T-helper 2 cell treated with Interferon-gamma antibody and Interleukin-4, amounts not matched to agents 100 ng/mL and 5 ng/mL, for 36 hours (primary cell): ENCODE results near the gene FTL. TPM values are rescaled to one million over a fixed set of nuclear protein-coding genes. Genes with fewer than 3 reads are reported as not detected.

Experiments
- intact Hi-C: fragments of 100-400 bp; cut with micrococcal nuclease; formaldehyde crosslinking; loops from one replicate; pipeline ENCODE4 v1.15.1; 2023
- total RNA-seq: library from RNA; stranded (reverse); gene quantifications from 2 replicates; pipeline ENCODE4 v1.2.3, GENCODE V29; 2022

The FTL gene
- total RNA-seq, 1 donor from 2014 or later, result 704 TPM

DNA sequence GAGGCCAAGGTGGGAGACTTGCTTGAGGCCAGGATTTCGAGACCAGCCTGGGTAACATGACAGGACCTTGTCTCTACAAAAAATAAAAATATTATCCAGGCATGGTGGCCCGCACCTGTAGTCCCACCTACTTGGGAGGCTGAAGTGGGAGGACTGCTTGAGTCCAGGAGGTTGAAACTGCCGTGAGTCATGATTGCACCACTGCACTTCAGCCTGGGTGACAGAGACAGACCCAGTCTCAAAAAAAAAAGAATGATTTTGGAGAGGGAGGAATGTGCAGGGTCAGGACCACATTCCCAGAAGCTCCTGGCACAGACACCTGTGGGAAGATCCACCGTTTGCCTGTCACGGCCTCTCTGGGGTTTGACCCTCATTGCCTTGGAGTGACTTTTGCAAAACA is 19.7 kb upstream of the FTL start:
- intact Hi-C loops, result no loop called here

DNA sequence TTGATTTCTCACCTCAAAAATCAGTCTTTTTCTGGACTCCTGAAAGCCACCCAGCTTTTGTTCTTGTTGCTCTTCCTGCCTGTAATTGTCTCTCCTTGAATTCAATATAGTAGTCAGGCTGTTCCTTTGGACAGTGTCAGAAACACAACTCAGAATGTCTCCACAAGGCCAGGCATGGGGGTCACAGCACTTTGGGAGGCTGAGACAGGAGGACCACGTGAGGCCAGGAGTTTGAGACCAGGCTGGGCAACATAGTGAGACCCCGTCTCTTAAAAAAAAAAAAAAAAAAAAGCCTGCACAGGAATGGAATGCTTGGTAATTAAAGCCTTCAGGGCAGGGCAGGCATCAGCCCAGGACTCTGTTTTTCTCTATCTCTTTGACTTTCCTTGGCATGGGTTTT is 19.3 kb upstream of the FTL start:
- intact Hi-C loops, result no loop called here

DNA sequence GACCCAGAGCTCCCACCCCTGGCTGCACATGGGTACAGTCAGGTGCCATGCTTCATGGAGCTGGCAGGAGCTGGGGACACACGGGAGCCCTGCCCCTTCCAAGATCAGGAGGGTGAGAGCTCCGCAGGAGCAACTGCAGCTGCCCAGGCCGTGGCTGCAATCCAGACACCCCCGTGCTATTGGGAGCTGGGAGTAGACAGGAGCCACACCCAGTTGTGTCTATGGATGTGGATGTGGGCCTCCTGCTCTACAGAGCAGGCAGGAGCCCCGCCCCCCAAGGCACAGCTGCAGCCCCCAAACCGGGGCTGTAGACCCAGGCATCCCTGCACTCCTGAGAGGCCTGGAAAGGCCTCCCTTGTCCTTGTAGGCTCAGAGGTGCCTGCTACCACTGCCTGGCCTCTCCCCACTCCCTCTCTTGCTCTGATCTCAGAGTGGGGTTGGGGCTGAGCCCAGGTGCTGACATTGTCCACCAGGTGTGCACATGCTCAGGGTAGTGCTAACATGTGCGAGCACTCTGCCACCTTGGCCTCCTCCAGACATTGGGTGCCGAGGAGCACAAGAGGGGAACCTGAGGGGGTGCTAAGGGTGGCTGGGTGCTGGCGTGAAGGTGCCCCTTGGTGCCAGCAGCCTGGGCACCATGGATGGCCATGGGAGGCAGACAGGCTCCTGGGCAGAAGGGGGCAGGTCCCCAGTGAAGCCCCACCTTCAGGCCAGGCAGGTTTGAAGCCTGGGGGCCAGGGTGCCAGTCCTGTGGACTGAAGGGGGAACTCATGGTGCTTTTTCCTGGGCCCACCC is 18.4 kb upstream of the FTL start:
- intact Hi-C loops, result no loop called here

DNA sequence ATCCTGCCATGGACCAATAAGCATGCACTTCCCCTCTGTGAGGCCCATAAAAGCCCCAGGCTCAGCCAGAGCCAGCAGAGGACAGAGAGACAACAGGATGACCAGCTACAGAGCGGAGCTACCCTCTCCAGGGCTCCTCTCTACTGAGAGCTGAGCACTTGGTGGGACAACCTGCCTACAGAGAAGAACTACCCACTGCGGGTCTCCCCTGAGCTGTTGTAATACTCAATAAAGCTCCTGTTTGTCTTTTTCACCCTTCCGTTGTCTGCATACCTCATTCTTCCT is 17.9 kb upstream of the FTL start:
- intact Hi-C loops, result no loop called here

DNA sequence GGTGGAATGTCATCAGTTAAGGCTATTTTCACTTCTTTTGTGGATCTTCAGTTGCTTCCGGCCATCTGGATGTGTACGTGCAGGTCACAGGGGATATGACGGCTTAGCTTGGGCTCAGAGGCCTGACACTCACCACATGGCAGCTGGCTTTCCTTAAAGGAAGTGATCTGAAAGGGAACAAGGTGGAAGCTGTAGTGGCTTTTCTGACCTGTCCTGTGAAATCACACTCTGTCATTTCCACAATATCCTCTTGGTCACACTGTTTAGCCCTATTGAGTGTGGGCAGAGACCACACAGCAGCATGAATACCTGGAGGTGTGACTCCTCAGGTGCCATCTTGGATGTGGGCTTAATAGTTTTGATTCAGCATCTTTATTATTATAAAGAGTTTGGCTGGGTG is 14.9 kb upstream of the FTL start:
- intact Hi-C loops, result no loop called here

DNA sequence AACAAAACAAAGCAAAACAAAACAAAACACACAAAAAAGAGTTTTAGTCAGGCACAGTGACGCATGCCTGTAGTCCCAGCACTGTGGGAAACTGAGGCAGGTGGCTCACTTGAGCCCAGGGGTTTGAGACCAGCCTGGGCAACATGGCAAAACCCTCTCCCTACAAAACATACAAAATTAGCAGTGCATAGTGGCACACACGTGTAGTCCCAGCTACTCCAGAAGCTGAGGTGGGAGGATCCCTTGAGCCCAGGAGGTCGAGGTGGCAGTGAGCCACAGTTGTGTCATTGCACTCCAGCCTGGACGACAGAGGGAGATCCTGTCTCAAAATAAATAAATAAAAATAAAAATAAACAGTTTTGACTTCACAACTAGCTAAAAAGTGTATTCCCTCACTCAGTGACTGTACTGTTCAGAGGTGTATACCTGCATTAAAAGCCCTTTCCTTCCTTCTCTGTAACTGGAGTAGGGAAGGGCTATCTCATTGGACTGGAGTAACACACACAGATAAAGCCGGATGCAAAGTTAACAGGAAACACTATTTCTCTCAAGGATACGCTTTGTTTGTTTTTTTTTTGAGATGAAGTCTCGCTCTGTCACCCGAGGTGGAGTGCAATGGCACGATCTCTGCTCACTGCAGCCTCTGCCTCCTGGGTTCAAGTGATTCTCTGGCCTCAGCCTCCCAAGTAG is 14.1 kb upstream of the FTL start:
- intact Hi-C loops, result loop anchor here (1.0 kb wide), 1 partner anchor 23 kb away; no protein-coding TSS in a partner anchor

DNA sequence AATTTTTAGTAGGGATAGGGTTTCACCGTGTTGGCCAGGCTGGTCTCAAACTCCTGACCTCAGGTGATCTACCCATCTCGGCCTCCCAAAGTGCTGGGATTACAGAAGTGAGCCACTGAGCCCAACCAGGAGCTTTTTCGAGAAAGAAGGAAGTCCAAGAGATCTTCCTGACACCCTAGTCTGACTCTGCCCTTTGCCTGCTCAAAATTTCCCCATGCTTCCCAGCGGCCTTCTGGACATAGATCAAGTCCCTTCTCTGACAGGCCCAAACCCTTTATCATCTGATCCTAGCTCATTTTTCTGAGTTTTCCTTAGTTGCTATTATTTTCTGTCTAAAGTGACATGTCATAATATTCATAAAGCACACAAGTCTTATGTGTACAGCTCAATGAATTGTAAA is 12.0 kb upstream of the FTL start:
- intact Hi-C loops, result no loop called here

DNA sequence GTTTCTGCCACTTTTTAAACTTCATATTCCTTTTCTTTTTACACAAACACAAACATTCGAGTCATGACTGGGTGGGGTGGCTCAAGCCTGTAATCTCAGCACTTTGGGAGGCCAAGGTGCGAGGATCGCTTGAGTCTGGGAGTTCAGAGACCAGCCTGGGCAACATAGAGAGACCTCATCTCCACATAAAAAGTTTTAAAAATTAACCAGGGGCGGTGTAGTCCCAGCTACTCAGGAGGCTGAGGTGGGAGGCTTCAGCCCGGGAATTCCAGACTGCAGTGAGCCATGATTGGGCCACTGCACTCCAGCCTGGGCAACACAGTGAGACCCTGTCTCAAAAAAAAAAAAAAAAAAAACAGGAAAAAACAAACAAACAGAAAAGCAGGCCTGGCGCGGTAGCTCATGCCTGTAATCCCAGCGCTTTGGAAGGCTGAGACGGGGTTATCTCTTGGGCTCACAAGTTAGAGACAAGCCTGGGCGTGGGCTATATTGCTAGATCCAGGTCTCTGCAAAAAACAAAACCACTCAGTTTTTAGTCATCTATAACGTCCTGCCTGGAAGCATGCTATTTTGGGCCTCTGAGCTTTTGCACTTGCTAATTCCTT is 11.0 kb upstream of the FTL start:
- intact Hi-C loops, result loop anchor here (1.0 to 2.0 kb wide), 2 partner anchors 11 to 159 kb away; partner anchors contain the start of gene FTL

DNA sequence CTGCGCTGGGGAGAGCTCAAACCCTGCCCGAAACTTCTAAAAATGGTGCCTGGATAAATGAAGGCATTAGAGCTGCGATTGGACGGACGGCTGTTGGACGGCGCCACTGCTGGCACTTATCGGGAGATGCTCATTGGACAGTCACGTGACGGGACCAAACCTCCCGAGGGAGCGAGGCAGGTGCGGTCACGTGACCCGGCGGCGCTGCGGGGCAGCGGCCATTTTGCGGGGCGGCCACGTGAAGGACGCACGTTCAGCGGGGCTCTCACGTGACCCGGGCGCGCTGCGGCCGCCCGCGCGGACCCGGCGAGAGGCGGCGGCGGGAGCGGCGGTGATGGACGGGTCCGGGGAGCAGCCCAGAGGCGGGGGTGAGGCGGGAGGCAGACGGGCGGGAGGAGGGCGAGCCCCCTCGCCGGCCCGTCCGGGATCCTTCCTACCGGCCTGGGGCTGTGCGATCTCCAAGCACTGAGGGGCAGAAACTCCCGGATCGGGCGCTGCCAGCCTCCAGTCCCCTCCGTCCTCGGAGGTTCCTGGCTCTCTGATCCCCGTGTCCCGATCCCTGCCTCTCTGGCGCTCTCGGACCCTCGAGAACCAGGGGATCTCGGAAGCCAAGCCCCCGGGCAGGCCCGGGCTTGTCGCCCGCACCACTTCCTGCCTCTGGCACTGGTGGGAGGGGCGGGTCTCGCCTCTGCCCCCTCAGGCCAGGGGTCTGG is 10.4 kb upstream of the FTL start, which contains the start of gene BAX:
BAX (plus strand) TSS at position 281 of the 713 bp plus-strand sequence; CDS start at position 335, 54 bp downstream.
- intact Hi-C loops, result loop anchor here (1.0 to 2.0 kb wide), 2 partner anchors 11 to 160 kb away; partner anchors contain the start of gene FTL

DNA sequence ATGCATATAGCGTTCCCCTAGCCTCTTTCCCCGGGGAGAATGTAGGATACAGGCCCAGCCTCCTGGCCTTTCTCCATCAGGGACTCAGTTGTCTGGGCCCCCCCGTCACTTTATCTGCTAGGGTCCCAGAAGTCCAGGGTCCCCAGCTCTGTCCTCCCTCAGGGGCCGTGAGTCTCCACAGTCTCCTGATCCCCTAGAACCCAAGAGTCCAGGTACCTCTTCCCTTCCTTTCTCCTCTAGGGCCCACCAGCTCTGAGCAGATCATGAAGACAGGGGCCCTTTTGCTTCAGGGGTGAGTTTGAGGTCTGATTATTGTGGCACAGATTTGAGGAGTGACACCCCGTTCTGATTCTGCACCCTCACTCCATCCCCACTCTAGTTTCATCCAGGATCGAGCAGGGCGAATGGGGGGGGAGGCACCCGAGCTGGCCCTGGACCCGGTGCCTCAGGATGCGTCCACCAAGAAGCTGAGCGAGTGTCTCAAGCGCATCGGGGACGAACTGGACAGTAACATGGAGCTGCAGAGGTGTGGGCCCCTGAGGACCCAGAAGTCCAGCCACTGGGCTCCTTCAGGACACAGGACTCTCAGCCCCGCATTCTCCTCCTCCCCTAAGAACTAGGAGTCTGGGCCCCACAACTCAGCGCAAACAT is 9.7 kb upstream of the FTL start:
- intact Hi-C loops, result loop anchor here (2.0 kb wide), 1 partner anchor 161 kb away; no protein-coding TSS in a partner anchor

DNA sequence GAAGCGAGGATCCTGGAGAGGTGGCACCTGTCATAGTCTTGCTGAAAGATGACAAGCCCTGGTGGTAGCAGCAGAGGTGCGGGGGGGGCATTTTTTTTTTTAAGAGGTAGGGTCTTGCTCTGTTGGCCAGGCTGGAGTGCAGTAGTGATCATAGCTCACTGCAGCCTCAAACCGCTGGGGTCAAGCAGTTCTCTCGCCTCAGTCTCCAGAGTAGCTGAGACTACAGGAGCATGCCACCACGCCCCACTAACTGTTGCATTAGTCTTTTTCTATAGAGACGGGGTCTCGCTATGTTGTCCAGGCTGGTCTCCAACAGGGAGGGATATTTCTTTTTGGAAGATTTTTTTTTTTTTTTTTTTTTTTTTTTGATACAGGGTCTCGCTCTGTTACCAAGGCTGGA is 7.1 kb upstream of the FTL start:
- intact Hi-C loops, result no loop called here

DNA sequence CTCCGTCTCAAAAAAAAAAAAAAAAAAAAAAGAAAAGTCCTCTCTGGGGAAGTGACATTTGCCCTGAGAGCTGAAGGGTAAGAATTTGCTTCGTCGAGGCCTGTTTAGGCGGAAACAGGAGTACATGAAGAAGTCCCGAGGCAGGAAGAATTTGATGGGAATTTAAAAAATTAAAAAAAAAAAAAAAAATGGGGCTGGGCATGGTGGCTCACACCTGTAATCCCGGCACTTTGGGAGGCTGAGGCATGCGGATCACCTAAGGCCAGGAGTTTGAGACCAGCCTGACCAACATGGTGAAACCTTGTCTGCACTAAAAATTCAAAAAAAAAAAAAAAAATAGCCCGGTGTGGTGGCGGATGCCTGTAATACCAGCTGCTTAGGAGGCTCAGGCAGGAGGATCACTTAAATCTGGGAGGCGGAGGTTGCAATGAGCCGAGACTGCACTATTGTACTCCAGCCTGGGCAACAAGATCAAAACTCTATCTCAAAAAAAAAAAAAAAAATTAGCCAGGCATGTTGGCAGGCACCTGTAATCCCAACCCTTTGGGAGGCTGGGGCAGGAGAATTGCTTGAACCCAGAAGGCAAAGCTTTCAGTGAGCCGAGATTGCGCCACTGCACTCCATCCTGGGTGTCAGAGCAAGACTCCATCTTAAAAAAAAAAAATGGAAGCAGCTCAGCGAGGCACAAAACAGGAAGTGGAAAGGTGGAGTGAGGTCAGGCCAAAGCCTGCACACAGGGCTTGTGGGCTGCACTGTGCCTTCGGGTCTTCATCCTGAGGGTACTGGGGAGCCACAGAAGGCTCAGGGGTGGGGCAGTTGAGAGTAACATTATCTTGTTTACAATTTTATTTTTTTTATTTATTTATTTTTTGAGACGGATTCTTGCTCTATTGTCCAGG is 5.5 kb upstream of the FTL start:
- intact Hi-C loops, result loop anchor here (10.0 kb wide), 1 partner anchor 325 kb away; the partner anchor contains the start of gene DBP

DNA sequence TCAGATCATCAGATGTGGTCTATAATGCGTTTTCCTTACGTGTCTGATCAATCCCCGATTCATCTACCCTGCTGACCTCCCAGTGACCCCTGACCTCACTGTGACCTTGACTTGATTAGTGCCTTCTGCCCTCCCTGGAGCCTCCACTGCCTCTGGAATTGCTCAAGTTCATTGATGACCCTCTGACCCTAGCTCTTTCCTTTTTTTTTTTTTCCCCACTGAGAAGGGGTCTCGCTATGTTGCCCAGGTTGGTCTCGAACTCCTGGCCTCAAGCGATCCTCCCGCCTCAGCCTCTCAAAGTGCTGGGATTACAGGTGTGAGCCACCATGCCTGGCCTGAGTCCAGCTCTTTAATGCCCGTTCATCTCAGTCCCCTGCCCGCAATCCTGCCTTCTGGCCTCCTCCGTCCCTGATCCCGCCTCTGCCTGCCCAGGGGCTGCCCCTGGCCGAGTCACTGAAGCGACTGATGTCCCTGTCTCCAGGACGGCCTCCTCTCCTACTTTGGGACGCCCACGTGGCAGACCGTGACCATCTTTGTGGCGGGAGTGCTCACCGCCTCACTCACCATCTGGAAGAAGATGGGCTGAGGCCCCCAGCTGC is 4.0 kb upstream of the FTL start:
- intact Hi-C loops, result loop anchor here (10.0 kb wide), 1 partner anchor 326 kb away; the partner anchor contains the start of gene DBP

DNA sequence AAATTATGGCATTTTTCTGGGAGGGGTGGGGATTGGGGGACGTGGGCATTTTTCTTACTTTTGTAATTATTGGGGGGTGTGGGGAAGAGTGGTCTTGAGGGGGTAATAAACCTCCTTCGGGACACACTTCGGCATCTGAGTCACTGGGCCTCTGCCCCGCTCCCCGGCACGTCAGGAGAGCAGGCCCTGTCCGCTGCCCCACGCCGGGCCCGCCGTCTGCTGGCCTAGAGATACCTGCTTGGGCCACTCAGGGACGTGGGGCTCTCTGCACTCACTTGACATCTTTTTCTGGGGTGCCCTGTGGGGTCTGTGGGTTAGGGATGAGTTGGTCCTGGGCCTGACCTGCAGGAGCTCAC is 3.5 kb upstream of the FTL start:
- intact Hi-C loops, result loop anchor here (10.0 kb wide), 1 partner anchor 327 kb away; the partner anchor contains the start of gene DBP

DNA sequence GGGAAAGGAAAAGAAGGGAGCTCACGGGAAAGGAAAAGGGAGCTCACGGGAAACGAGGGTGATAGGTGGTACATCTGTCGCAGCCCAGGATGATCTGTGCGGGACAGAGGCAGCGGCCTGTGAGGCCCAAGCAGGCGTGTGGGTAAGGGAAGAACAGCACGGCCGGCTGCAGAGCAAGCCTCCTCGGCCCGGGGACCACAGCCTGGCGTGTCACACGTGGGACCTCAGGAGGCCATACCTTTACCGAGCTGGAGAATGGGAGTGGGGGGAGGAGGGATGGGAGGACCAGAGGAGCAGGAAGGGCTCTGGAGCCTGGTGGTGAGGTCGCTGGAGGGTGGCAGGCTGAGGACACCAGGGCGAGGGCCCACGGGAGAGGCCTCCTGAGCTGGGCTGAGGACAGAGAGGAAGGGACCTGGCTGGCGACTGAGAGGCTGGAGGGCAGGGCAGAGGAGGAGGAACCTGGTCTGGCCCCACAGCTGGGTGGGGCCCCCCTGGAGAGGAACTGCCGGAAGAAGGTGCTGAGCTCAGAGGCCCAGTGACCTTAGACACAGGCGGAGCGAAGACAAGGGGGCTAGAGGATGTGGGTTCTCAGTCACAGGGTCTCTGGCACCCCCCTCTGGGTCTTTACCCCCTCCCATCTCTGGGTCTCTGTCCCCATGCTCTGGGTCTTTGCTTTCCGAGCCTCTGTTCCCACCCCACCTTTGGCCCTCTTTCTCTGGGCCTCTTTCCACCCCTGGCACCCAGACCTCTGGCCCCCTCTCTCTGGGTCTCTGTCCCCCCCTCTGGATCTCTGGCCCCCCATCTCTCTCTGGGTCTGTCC is 2.9 kb upstream of the FTL start:
- intact Hi-C loops, result loop anchor here (10.0 kb wide), 1 partner anchor 327 kb away; the partner anchor contains the start of gene DBP

DNA sequence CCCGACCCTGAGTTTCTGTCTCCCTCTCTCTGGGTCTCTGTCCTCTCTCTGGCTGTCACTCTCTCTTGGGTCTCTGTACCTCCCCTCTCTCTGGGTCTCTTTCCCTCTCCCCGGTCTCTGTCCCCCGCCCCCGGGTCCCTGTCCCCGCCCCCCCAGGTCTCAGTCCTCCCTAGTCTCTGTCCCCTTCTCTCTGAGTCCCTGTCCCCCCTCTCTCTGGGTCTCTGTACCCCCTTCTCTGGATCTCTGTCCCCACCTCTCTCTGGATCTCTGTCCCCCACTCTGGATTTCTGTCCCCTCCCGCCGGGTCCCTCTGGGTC is 2.3 kb upstream of the FTL start:
- intact Hi-C loops, result loop anchor here (10.0 kb wide), 1 partner anchor 328 kb away; the partner anchor contains the start of gene DBP

DNA sequence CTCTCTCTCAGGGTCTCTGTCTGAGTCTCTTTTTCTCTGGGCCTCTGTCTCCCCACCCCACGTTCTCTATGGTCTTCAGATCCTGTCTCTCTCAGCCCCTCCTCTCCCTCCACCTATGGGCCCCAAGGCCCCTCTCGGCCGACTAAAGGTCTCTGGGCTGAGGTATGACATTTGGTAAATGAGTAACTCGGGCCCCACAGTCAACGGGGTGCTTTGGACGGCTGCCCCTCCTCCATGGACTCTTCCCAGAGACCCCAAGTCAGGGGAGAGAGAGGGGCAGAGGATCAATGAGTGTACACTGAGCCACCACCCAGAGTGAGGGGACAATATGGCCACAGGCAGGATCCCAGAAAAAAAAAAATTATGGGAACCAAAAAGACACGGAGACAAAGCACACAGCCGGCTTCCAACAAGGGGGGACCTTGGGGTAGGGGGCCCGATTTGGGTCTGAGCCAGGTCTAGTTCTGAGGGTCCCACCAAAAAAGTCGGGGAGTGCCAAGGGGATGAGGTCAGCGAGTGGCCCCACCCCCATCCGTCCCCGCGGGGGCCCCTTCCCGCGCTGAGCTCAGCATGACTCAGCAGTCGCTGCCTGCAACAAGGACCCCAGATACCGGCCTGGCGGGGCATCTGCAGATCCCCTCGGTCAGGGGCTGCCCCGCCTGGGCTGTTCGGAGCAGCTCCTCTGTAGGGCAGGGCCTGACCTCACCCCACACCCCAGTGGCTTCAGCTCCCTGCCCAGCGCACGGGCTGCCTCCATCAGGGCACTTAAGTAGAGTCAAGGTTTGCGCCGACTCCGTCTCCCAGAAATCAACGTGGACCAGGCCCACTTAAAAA is 1.5 kb upstream of the FTL start:
- intact Hi-C loops, result loop anchor here (2.0 to 10.0 kb wide), 2 partner anchors 63 to 329 kb away; partner anchors contain the start of genes DBP and NUCB1
